SK-N-SH treated with all-trans-retinoic acid at 6 μM for 48 hours (cell line): ENCODE results near the gene ACOX1.

Experiments
- ATAC-seq: fragments of 200-7000 bp; cut with Tn5 transposase; 3 replicates; pipeline ENCODE4 v1.9.1; 2020; ENCODE audit warnings: mild to moderate bottlenecking, moderate library complexity
- ARNTL ChIP-seq: fragments of 450-650 bp; formaldehyde crosslinking; IDR thresholded peaks from 2 replicates; pipeline ENCODE4 v1.5.0; 2020; ENCODE audit warnings: low read depth, mild to moderate bottlenecking, moderate library complexity, borderline replicate concordance
- BACH2 ChIP-seq: fragments of 250-450 bp; sonication (Bioruptor Pico); IDR thresholded peaks from 2 replicates; pipeline ENCODE4 v1.9.0; 2021; ENCODE audit warnings: mild to moderate bottlenecking, borderline replicate concordance
- CREB5 ChIP-seq: fragments of 250-450 bp; sonication (Bioruptor Pico); IDR thresholded peaks from 2 replicates; pipeline ENCODE4 v1.5.1; 2020; ENCODE audit warnings: low read depth, mild to moderate bottlenecking, moderate library complexity
- CSDC2 ChIP-seq: fragments of 250-450 bp; sonication (Bioruptor Pico); IDR thresholded peaks from 2 replicates; pipeline ENCODE4 v1.5.0; 2020; ENCODE audit warnings: mild to moderate bottlenecking, moderate library complexity
- CSRNP3 ChIP-seq: fragments of 250-450 bp; sonication (Bioruptor Pico); IDR thresholded peaks from 2 replicates; pipeline ENCODE4 v1.5.1; 2021; ENCODE audit warnings: mild to moderate bottlenecking, moderate library complexity
- ESRRG ChIP-seq: fragments of 250-450 bp; sonication (Bioruptor Pico); IDR thresholded peaks from 2 replicates; pipeline ENCODE4 v1.6.1; 2021; ENCODE audit warnings: mild to moderate bottlenecking
- GLIS3 ChIP-seq: fragments of 250-450 bp; sonication (Bioruptor Pico); IDR thresholded peaks from 2 replicates; pipeline ENCODE4 v1.5.0; 2020; ENCODE audit warnings: mild to moderate bottlenecking, moderate library complexity
- ISL1 ChIP-seq: fragments of 250-450 bp; sonication (Bioruptor Pico); IDR thresholded peaks from 2 replicates; pipeline ENCODE4 v2.1.2; 2022; ENCODE audit warnings: mild to moderate bottlenecking, moderate library complexity
- OSR1 ChIP-seq: fragments of 250-450 bp; sonication (Bioruptor Pico); IDR thresholded peaks from 2 replicates; pipeline ENCODE4 v1.8.0; 2022; ENCODE audit warnings: moderate library complexity, mild to moderate bottlenecking, inconsistent platforms
- PATZ1 ChIP-seq: fragments of 250-450 bp; sonication (Bioruptor Pico); IDR thresholded peaks from 2 replicates; pipeline ENCODE4 v1.8.0; 2020; ENCODE audit warnings: mild to moderate bottlenecking, moderate library complexity, borderline replicate concordance
- POU6F1 ChIP-seq: fragments of 250-450 bp; sonication (Bioruptor Pico); IDR thresholded peaks from 2 replicates; pipeline ENCODE4 v1.8.0; 2021; ENCODE audit warnings: low read depth, mild to moderate bottlenecking, moderate library complexity, borderline replicate concordance
- PPARA ChIP-seq: fragments of 250-450 bp; sonication (Bioruptor Pico); IDR thresholded peaks from 2 replicates; pipeline ENCODE4 v1.5.0; 2020; ENCODE audit warnings: mild to moderate bottlenecking, borderline replicate concordance
- RARB ChIP-seq: fragments of 250-450 bp; sonication (Bioruptor Pico); IDR thresholded peaks from 2 replicates; pipeline ENCODE4 v1.8.0; 2021; ENCODE audit warnings: mild to moderate bottlenecking, moderate library complexity
- SNAI2 ChIP-seq: fragments of 250-450 bp; sonication (Bioruptor Pico); IDR thresholded peaks from 2 replicates; pipeline ENCODE4 v1.5.0; 2020; ENCODE audit warnings: mild to moderate bottlenecking, moderate library complexity
- TCF4 ChIP-seq: fragments of 250-450 bp; sonication (Bioruptor Pico); IDR thresholded peaks from 2 replicates; pipeline ENCODE4 v1.8.0; 2021; ENCODE audit warnings: mild to moderate bottlenecking, moderate library complexity, borderline replicate concordance
- TOX ChIP-seq: fragments of 250-450 bp; sonication (Bioruptor Pico); IDR thresholded peaks from 2 replicates; pipeline ENCODE4 v1.8.0; 2021; ENCODE audit warnings: mild to moderate bottlenecking, moderate library complexity, borderline replicate concordance
- TSHZ2 ChIP-seq: fragments of 250-450 bp; sonication (Bioruptor Pico); IDR thresholded peaks from 2 replicates; pipeline ENCODE4 v1.5.0; 2020; ENCODE audit warnings: mild to moderate bottlenecking, moderate library complexity
- ZC3H10 ChIP-seq: fragments of 250-450 bp; sonication (Bioruptor Pico); IDR thresholded peaks from 2 replicates; pipeline ENCODE4 v1.5.1; 2021; ENCODE audit warnings: mild to moderate bottlenecking, moderate library complexity
- ZFP30 ChIP-seq: fragments of 450-650 bp; formaldehyde crosslinking; IDR thresholded peaks from 2 replicates; pipeline ENCODE4 v1.5.0; 2022; ENCODE audit warnings: mild to moderate bottlenecking, moderate library complexity
- ZNF565 ChIP-seq: fragments of 450-650 bp; formaldehyde crosslinking; conservative IDR thresholded peaks from 2 replicates; pipeline ENCODE4 v1.5.0; 2020; ENCODE audit warnings: low read depth, mild to moderate bottlenecking, moderate library complexity
- ZNF70 ChIP-seq: fragments of 450-650 bp; formaldehyde crosslinking; IDR thresholded peaks from 2 replicates; pipeline ENCODE4 v1.5.0; 2020; ENCODE audit warnings: mild to moderate bottlenecking, moderate library complexity
- ZNF8 ChIP-seq: fragments of 450-650 bp; formaldehyde crosslinking; IDR thresholded peaks from 2 replicates; pipeline ENCODE4 v1.5.0; 2020; ENCODE audit warnings: mild to moderate bottlenecking, moderate library complexity

ACOX1 gene

GRCh38 chr17:76009447-76009846 lies 30.5 kb upstream of the ACOX1 start:
- no peak for ATAC-seq
- TF ChIP-seq ZNF565, result no peak
- TF ChIP-seq TCF4 (CRISPR knock-in tag), result no peak
- TF ChIP-seq POU6F1, result no peak
- no peak for TF ChIP-seq CSRNP3 (CRISPR knock-in tag)
- TF ChIP-seq ZC3H10 (CRISPR knock-in tag), result no peak
- TF ChIP-seq GLIS3 (CRISPR knock-in tag), result no peak
- no peak for TF ChIP-seq OSR1 (CRISPR knock-in tag)
- no peak for TF ChIP-seq RARB (CRISPR knock-in tag)
- no peak for TF ChIP-seq ARNTL (CRISPR knock-in tag)
- no peak for TF ChIP-seq PATZ1 (CRISPR knock-in tag)
- no peak for TF ChIP-seq ISL1 (CRISPR knock-in tag)
- no peak for TF ChIP-seq TOX (CRISPR knock-in tag)
- TF ChIP-seq PPARA (CRISPR knock-in tag), result no peak
- no peak for TF ChIP-seq ZFP30 (CRISPR knock-in tag)
- TF ChIP-seq TSHZ2 (CRISPR knock-in tag), result no peak
- TF ChIP-seq SNAI2, result no peak
- no peak for TF ChIP-seq CSDC2 (CRISPR knock-in tag)
- no peak for TF ChIP-seq CREB5 (CRISPR knock-in tag)

- ATAC-seq, result no peak
- TF ChIP-seq ZNF8 (CRISPR knock-in tag) (no peak), TOX (CRISPR knock-in tag) (no peak), CSRNP3 (CRISPR knock-in tag) (no peak), PATZ1 (CRISPR knock-in tag) (no peak), ZFP30 (CRISPR knock-in tag) (no peak), SNAI2 (no peak), CSDC2 (CRISPR knock-in tag) (no peak), BACH2 (CRISPR knock-in tag) (no peak), POU6F1 (no peak), ZC3H10 (CRISPR knock-in tag) (no peak), ESRRG (CRISPR knock-in tag) (no peak), ZNF70 (CRISPR knock-in tag) (no peak), GLIS3 (CRISPR knock-in tag) (no peak)
Observed at GRCh38 chr17:76008630-76009425, 29.9 kb upstream of the ACOX1 start.
